ENCODE data around the gene SH3BP1. TPM values are rescaled to one million over a fixed set of nuclear protein-coding genes. Genes with fewer than 3 reads are reported as not detected.

SH3BP1 gene
- total RNA-seq, 1 experiment from 2014 or later = 12.9 TPM

GRCh38 chr22:37672920-37673455, 33.5 kb downstream of the SH3BP1 start:
- peaks cover 24% of the 10 kb centered on the region for H3K4me1 ChIP-seq (ENCODE audit: insufficient read depth, low read length, poor library complexity, severe bottlenecking)
- no peak overlapping the region for H3K4me3 ChIP-seq (ENCODE audit: low read depth, low read length, poor library complexity, severe bottlenecking)
- no peak overlapping the region for H3K27ac ChIP-seq (ENCODE audit: low read depth, low read length, poor library complexity, severe bottlenecking)
- no peaks in the 10 kb centered on the region for H3K36me3 ChIP-seq (ENCODE audit: insufficient read depth, low read length, poor library complexity, severe bottlenecking)
- ChIA-PET CTCF (no interaction called here), POLR2A (ENCODE audit: low non-redundant PET) (no interaction called here)
- BruUV-seq (replicated peaks) = no TSS peak
- H3K27me3 ChIP-seq (replicated peaks; ENCODE audit: insufficient read depth, low read depth, low read length, poor library complexity) = no peaks in the 10 kb centered on the region
- intact Hi-C loops (cut with micrococcal nuclease; ENCODE audit: unreplicated experiment) = no loop called here
- TF ChIP-seq CTCF (conservative IDR thresholded peaks at IDR 0.05; ENCODE audit: low read depth, low read length) = no peak
- TF ChIP-seq EZH2 (IDR thresholded peaks at IDR 0.05; ENCODE audit: borderline replicate concordance, low read depth, low read length, poor library complexity, severe bottlenecking) = no peak
- no peaks in the 10 kb centered on the region for H3K9me3 ChIP-seq (ENCODE audit: low read depth, low read length, poor library complexity, severe bottlenecking)
- no peak for DNase-seq (ENCODE audit: low spot score)

GRCh38 chr22:37674248-37674647, 34.8 kb downstream of the SH3BP1 start:
- no peak overlapping the region for H3K27ac ChIP-seq (ENCODE audit: low read depth, low read length, poor library complexity, severe bottlenecking)
- intact Hi-C loops (cut with micrococcal nuclease; ENCODE audit: unreplicated experiment) = no loop called here
- no peaks in the 10 kb centered on the region for H3K27me3 ChIP-seq (replicated peaks; ENCODE audit: insufficient read depth, low read depth, low read length, poor library complexity)
- peaks cover 24% of the 10 kb centered on the region for H3K4me1 ChIP-seq (ENCODE audit: insufficient read depth, low read length, poor library complexity, severe bottlenecking)
- ChIA-PET CTCF (no interaction called here), POLR2A (ENCODE audit: low non-redundant PET) (no interaction called here)
- no peak overlapping the region for H3K4me3 ChIP-seq (ENCODE audit: low read depth, low read length, poor library complexity, severe bottlenecking)
- no peaks in the 10 kb centered on the region for H3K36me3 ChIP-seq (ENCODE audit: insufficient read depth, low read length, poor library complexity, severe bottlenecking)
- no peak for TF ChIP-seq CTCF (conservative IDR thresholded peaks at IDR 0.05; ENCODE audit: low read depth, low read length)
- TF ChIP-seq EZH2 (IDR thresholded peaks at IDR 0.05; ENCODE audit: borderline replicate concordance, low read depth, low read length, poor library complexity, severe bottlenecking) = no peak
- no peaks in the 10 kb centered on the region for H3K9me3 ChIP-seq (ENCODE audit: low read depth, low read length, poor library complexity, severe bottlenecking)
- no TSS peak for BruUV-seq (replicated peaks)
- DNase-seq (ENCODE audit: low spot score) = no peak

GRCh38 chr22:37674951-37675929, 35.8 kb downstream of the SH3BP1 start, which contains the start of gene LGALS1:
LGALS1 (plus strand) TSS chr22:37675636; CDS start chr22:37675703, 67 bp downstream.
- Histone ChIP-seq H3K4me3 (ENCODE audit: low read depth, low read length, poor library complexity, severe bottlenecking) (peak within 1 kb of the TSS; percentile 59), H3K27me3 (replicated peaks; ENCODE audit: insufficient read depth, low read depth, low read length, poor library complexity) (no peaks in the 10 kb centered on the region), H3K4me1 (ENCODE audit: insufficient read depth, low read length, poor library complexity, severe bottlenecking) (peaks cover 24% of the 10 kb centered on the region), H3K27ac (ENCODE audit: low read depth, low read length, poor library complexity, severe bottlenecking) (peak within 1 kb of the TSS; percentile 92), H3K9me3 (ENCODE audit: low read depth, low read length, poor library complexity, severe bottlenecking) (no peaks in the 10 kb centered on the region), H3K36me3 (ENCODE audit: insufficient read depth, low read length, poor library complexity, severe bottlenecking) (no peaks in the 10 kb centered on the region)
- DNase-seq (ENCODE audit: low spot score) = peak; percentile 90
- ChIA-PET CTCF (interaction anchor here (0.9 to 1.4 kb wide), 2 partner anchors 14 to 32 kb away, joined by 3 to 4 read pairs; no protein-coding TSS in a partner anchor), POLR2A (ENCODE audit: low non-redundant PET) (interaction anchor here (0.5 to 0.6 kb wide), 3 partner anchors 62 to 189 kb away, joined by 3 to 4 read pairs (median 3); no protein-coding TSS in a partner anchor)
- intact Hi-C loops (cut with micrococcal nuclease; ENCODE audit: unreplicated experiment) = loop anchor here (5.0 kb wide), 1 partner anchor 127 kb away; no protein-coding TSS in a partner anchor
- no peak for TF ChIP-seq EZH2 (IDR thresholded peaks at IDR 0.05; ENCODE audit: borderline replicate concordance, low read depth, low read length, poor library complexity, severe bottlenecking)
- no peak for TF ChIP-seq CTCF (conservative IDR thresholded peaks at IDR 0.05; ENCODE audit: low read depth, low read length)
- BruUV-seq (replicated peaks) = no TSS peak
